Astrocyte (in vitro differentiated cells and primary cell): ENCODE results near the gene VEPH1. TPM values are rescaled to one million over a fixed set of nuclear protein-coding genes. Genes with fewer than 3 reads are reported as not detected.

Source experiments
- DNase-seq: peaks from one replicate; pipeline ENCODE4 v3.0.0-alpha.2; 2010; ENCODE audit warnings: low read depth
- FAIRE-seq: peaks from 2 replicates; lab custom pipeline; 2011; peaks lifted over from hg19 to GRCh38; lab: Jason Lieb, UNC
- H2AFZ ChIP-seq: 2 replicates; pipeline ENCODE4 v1.6.0; 2012; ENCODE audit warnings: low read depth, low read length, inconsistent platforms
- H3K27ac ChIP-seq: 2 replicates; pipeline ENCODE4 v1.5.1; 2011; ENCODE audit warnings: low read depth, low read length, inconsistent platforms
- H3K27me3 ChIP-seq: 2 replicates; pipeline ENCODE4 v1.6.0; 2011; ENCODE audit warnings: low read length, inconsistent platforms; ENCODE audit not compliant: insufficient read depth
- H3K36me3 ChIP-seq: 2 replicates; pipeline ENCODE4 v1.5.1; 2011; ENCODE audit warnings: low read length, inconsistent platforms; ENCODE audit not compliant: insufficient read depth
- H3K4me1 ChIP-seq: 2 replicates; pipeline ENCODE4 v1.5.1; 2011; ENCODE audit warnings: low read length, inconsistent platforms; ENCODE audit not compliant: insufficient read depth
- H3K4me2 ChIP-seq: 2 replicates; pipeline ENCODE4 v1.6.0; 2012; ENCODE audit warnings: low read length, inconsistent platforms
- H3K4me3 ChIP-seq: 2 replicates; pipeline ENCODE4 v1.5.1; 2011; ENCODE audit warnings: low read depth, mild to moderate bottlenecking, low read length, inconsistent platforms; ENCODE audit not compliant: insufficient read depth
- H3K79me2 ChIP-seq: 2 replicates; pipeline ENCODE4 v1.6.0; 2012; ENCODE audit warnings: mild to moderate bottlenecking, low read length, inconsistent platforms; ENCODE audit not compliant: insufficient read depth
- H3K9ac ChIP-seq: 2 replicates; pipeline ENCODE4 v1.6.0; 2012; ENCODE audit warnings: mild to moderate bottlenecking, low read length, inconsistent platforms
- H3K9me3 ChIP-seq: 2 replicates; pipeline ENCODE4 v1.5.1; 2012; ENCODE audit warnings: low read depth, mild to moderate bottlenecking, low read length, inconsistent platforms; ENCODE audit not compliant: insufficient read depth
- H4K20me1 ChIP-seq: 2 replicates; pipeline ENCODE4 v1.6.0; 2012; ENCODE audit warnings: low read length, inconsistent platforms; ENCODE audit not compliant: insufficient read depth
- H3K27ac Mint-ChIP-seq: one replicate; pipeline ENCODE4 v1.8.0; 2021; ENCODE audit warnings: mild to moderate bottlenecking, mixed read lengths; ENCODE audit not compliant: unreplicated experiment
- H3K27me3 Mint-ChIP-seq: one replicate; pipeline ENCODE4 v1.8.0; 2021; ENCODE audit warnings: low read depth, mixed read lengths; ENCODE audit not compliant: unreplicated experiment
- H3K36me3 Mint-ChIP-seq: one replicate; pipeline ENCODE4 v1.8.0; 2021; ENCODE audit warnings: low read depth, mixed read lengths; ENCODE audit not compliant: unreplicated experiment
- H3K4me1 Mint-ChIP-seq: one replicate; pipeline ENCODE4 v1.8.0; 2021; ENCODE audit warnings: low read depth, mixed read lengths; ENCODE audit not compliant: unreplicated experiment
- H3K4me3 Mint-ChIP-seq: one replicate; pipeline ENCODE4 v1.8.0; 2021; ENCODE audit warnings: mild to moderate bottlenecking, moderate library complexity, mixed read lengths; ENCODE audit not compliant: unreplicated experiment
- H3K9me3 Mint-ChIP-seq: one replicate; pipeline ENCODE4 v1.8.0; 2021; ENCODE audit warnings: mild to moderate bottlenecking, mixed read lengths; ENCODE audit not compliant: unreplicated experiment
- EZH2 ChIP-seq: IDR thresholded peaks from 2 replicates; pipeline ENCODE4 v1.6.1; 2012; ENCODE audit warnings: mild to moderate bottlenecking, low read length, inconsistent platforms; ENCODE audit not compliant: insufficient read depth
- total RNA-seq: library from RNA; stranded (reverse); gene quantifications from 2 replicates; pipeline ENCODE4 v1.2.1, GENCODE V29; 2021
- TF ChIP-seq, protein P1 (sequence below): IDR thresholded peaks from 2 replicates; pipeline ENCODE4 v1.5.1; 2011; ENCODE audit warnings: low read depth, mild to moderate bottlenecking, inconsistent platforms, low read length, moderate library complexity; ENCODE audit not compliant: insufficient read depth

The VEPH1 gene
- total RNA-seq, 1 donor from 2014 or later = 9.4 TPM

DNA sequence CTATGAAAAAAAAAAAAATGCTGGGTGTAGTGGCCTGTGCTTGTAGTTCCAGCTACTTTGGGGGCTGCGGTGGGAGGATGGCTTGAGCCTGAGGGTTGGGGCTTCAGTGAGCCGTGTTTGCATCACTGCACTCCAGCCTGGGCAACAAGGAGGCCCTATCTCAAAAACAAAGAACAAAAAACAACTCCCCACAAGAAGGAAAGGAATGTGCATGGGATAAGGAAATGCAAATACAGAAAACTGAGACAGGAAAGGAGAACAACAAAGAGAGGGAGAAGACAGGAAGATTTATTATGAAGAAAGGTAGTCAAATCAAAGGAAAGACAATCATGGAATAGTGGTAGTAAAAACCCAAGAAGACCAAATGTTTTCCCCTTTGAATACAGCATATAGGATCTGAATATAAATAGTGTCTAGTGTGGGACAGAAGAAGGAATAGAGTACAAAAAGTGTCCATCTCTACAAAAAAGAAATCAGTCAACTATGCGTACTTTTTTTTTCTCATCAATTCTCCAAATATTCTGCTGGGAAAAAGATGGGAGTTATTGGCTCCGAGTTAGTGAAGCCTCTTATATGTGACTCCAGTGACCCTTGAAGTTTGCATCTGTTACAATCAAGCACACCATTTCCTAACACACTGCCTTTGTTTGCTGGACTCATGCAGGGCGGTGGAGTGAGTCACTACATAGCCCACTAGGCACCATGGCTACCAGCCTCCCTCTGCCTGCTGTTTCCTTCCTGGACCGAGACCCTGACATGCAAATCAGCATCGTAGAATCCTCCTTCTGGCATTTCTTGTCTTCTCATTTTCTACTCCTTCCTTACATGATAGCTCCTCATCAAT is 167.8 kb downstream of the VEPH1 start:
- Histone ChIP-seq H3K4me2 (peak overlapping the region; percentile 69), H3K9ac (peak overlapping the region; percentile 53), H3K9me3 (no peaks in the 10 kb centered on the region), H3K27ac (peak overlapping the region; percentile 35), H4K20me1 (no peaks in the 10 kb centered on the region), H3K4me3 (peak overlapping the region; percentile 34), H3K27me3 (no peaks in the 10 kb centered on the region), H3K4me1 (peaks cover 19% of the 10 kb centered on the region), H2AFZ (peak overlapping the region; percentile 13), H3K36me3 (no peaks in the 10 kb centered on the region), H3K79me2 (no peaks in the 10 kb centered on the region)
- Mint-ChIP-seq H3K9me3 (peaks cover 2% of the 10 kb centered on the region), H3K4me3 (no peak overlapping the region), H3K4me1 (peaks cover 9% of the 10 kb centered on the region), H3K36me3 (no peaks in the 10 kb centered on the region), H3K27me3 (peaks cover 2% of the 10 kb centered on the region), H3K27ac (peak overlapping the region; percentile 68)
- FAIRE-seq (peak; percentile 56), DNase-seq (peak; percentile 78)
- TF ChIP-seq EZH2 = no peak
- TF ChIP-seq, protein P1, sequence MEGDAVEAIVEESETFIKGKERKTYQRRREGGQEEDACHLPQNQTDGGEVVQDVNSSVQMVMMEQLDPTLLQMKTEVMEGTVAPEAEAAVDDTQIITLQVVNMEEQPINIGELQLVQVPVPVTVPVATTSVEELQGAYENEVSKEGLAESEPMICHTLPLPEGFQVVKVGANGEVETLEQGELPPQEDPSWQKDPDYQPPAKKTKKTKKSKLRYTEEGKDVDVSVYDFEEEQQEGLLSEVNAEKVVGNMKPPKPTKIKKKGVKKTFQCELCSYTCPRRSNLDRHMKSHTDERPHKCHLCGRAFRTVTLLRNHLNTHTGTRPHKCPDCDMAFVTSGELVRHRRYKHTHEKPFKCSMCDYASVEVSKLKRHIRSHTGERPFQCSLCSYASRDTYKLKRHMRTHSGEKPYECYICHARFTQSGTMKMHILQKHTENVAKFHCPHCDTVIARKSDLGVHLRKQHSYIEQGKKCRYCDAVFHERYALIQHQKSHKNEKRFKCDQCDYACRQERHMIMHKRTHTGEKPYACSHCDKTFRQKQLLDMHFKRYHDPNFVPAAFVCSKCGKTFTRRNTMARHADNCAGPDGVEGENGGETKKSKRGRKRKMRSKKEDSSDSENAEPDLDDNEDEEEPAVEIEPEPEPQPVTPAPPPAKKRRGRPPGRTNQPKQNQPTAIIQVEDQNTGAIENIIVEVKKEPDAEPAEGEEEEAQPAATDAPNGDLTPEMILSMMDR = no peak

DNA sequence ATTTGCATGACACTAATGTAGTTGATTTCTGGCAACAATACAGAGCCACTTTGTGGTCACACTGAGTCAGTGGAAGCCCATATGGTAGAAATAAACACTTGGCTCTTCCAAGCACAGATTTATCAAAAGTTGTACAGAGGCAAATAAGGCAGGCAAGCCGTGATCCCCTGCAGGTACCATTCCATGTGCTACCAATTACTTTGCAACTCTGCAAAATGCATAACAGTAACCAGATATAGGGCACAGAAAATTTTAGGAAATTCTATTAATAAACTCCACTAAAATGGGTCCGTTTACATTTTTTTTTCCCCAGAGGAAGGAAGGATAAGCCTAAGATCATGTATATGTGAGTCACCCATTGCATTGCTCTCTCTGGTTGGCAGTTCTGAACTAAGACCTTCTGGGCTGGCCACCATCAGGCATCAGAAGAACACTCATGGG is 169.6 kb downstream of the VEPH1 start:
- Histone ChIP-seq H3K4me2 (peak overlapping the region; percentile 19), H3K79me2 (no peaks in the 10 kb centered on the region), H2AFZ (no peak overlapping the region), H3K4me1 (peaks cover 19% of the 10 kb centered on the region), H3K4me3 (no peak overlapping the region), H3K27ac (no peak overlapping the region), H3K27me3 (no peaks in the 10 kb centered on the region), H3K9ac (no peak overlapping the region), H3K9me3 (no peaks in the 10 kb centered on the region), H4K20me1 (no peaks in the 10 kb centered on the region), H3K36me3 (no peaks in the 10 kb centered on the region)
- TF ChIP-seq, protein P1 = no peak
- TF ChIP-seq EZH2 = no peak
- FAIRE-seq (peak; percentile 82), DNase-seq (peak; percentile 76)
- no peak overlapping the region for H3K27ac Mint-ChIP-seq
- peaks cover 9% of the 10 kb centered on the region for H3K4me1 Mint-ChIP-seq
- H3K4me3 Mint-ChIP-seq = no peak overlapping the region
- H3K9me3 Mint-ChIP-seq = no peaks in the 10 kb centered on the region
- H3K27me3 Mint-ChIP-seq = peaks cover 2% of the 10 kb centered on the region
- H3K36me3 Mint-ChIP-seq = no peaks in the 10 kb centered on the region

DNA sequence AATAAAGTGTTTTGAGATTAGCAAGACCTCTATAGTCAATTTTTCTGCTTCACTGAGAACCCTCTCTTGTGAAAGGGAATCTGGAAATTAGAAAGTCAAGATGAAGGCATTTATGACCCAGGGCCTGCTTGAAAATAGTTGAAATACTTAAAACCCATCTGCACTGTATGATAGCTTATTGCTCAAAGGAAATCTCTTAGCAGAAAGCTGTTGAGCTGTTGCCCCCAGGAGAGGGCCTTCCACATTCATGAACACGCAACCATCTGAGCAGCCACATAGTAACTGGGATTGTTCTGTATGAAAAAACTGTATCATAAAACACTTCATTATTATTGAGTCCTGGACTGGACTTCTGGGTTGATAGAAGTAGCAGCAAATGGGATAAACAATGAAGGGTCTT is 173.0 kb downstream of the VEPH1 start:
- no peaks in the 10 kb centered on the region for H4K20me1 ChIP-seq
- H3K27ac ChIP-seq = no peak overlapping the region
- no peaks in the 10 kb centered on the region for H3K79me2 ChIP-seq
- Mint-ChIP-seq H3K4me1 (peaks cover 1% of the 10 kb centered on the region), H3K27me3 (peaks cover 2% of the 10 kb centered on the region), H3K27ac (no peak overlapping the region), H3K9me3 (no peaks in the 10 kb centered on the region), H3K36me3 (no peaks in the 10 kb centered on the region), H3K4me3 (no peak overlapping the region)
- no peaks in the 10 kb centered on the region for H3K36me3 ChIP-seq
- no peak overlapping the region for H3K9ac ChIP-seq
- H2AFZ ChIP-seq = no peak overlapping the region
- no peak for FAIRE-seq
- TF ChIP-seq EZH2 = no peak
- TF ChIP-seq, protein P1 = no peak
- no peak overlapping the region for H3K4me3 ChIP-seq
- no peaks in the 10 kb centered on the region for H3K9me3 ChIP-seq
- H3K4me2 ChIP-seq = no peak overlapping the region
- H3K4me1 ChIP-seq = peaks cover 8% of the 10 kb centered on the region
- H3K27me3 ChIP-seq = no peaks in the 10 kb centered on the region
- DNase-seq = no peak
